ENCODE measurements around the gene SPACA9.

The SPACA9 gene

GRCh38 chr9:132882616-132883015, 3.9 kb downstream of the SPACA9 start:
- H3K4me3 ChIP-seq (replicated peaks; ENCODE audit: low read depth, low read length) = no peak overlapping the region
- no peak for DNase-seq (ENCODE audit: low read depth)
- no peak for TF ChIP-seq CTCF (IDR thresholded peaks at IDR 0.05; ENCODE audit: low read length, missing control alignments)

DNA sequence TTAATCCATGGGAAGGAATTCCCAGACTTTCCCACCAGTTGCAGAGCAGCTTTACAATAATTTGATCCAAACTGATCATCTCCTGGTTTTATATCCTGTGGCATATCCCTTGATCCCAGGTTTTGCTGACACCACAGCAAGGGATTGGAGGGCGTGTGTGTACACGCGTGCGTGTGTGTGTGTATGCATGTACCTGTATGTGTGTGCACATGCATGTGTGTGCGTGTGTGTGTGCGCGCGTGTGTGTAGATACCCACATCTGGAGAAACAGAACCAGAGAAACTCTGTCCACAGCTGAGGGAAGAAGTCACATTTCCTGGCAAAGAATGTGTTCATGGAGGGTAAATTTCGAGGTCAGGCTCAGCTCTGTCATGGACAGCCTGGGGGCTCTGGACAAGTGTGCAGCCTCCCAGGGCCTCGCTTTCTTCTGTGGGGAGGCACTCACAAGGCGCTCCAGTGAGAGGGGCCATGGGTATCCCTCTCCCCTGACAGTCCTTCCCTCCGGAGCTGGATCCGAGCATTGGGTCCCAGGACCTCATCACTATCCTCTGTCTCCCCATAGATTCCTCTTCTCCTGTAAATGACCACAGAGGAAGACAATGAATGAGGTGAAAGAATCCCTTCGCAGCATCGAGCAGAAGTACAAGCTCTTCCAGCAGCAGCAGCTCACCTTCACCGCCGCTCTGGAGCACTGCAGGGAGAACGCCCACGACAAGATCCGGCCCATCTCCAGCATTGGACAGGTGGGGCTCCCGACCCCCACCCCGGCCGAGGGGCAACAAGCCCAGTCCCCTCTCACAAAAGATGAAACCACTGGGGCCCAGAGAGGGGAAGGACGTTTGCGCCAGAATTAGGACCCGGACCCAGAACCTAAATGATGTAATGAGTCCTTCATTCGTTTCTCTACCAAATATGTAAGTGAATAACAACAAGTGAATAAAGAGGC, 4.9 kb downstream of the SPACA9 start:
- H3K4me3 ChIP-seq (replicated peaks; ENCODE audit: low read depth, low read length) = no peak overlapping the region
- DNase-seq (ENCODE audit: low read depth) = no peak
- no peak for TF ChIP-seq CTCF (IDR thresholded peaks at IDR 0.05; ENCODE audit: low read length, missing control alignments)

DNA sequence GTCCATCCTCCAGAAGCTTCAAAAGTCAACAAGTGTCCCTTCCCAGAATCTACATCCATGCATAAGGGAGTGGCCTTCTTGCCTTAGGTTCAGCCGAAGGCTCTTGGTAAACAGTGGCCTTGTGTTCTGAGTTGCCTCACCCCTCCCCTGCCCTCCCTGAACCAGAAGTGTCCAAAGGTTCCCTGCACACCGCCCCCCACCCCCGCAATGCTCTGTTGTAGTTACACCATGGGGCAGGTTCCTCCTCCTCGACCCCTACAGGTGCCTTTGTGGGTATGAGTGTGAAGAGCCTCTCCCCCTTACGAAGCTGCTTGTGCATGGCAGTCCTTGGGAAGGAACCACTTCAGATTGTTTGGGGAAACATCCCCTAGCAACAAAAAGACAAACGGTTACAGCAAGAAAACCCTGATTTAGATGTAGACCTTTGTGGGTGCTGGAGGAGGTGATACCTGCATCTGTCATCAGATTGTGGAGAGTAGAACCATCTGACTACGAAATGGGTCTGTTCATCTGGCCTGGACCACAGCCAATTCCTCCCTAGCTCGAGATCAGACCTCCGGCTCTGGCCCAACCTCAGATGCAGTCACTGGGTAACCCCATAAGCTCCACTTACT, 7.1 kb downstream of the SPACA9 start:
- H3K4me3 ChIP-seq (replicated peaks; ENCODE audit: low read depth, low read length) = no peak overlapping the region
- TF ChIP-seq CTCF (IDR thresholded peaks at IDR 0.05; ENCODE audit: low read length, missing control alignments) = no peak
- no peak for DNase-seq (ENCODE audit: low read depth)

GRCh38 chr9:132886334-132886725, 7.6 kb downstream of the SPACA9 start:
- no peak for TF ChIP-seq CTCF (IDR thresholded peaks at IDR 0.05; ENCODE audit: low read length, missing control alignments)
- DNase-seq (ENCODE audit: low read depth) = no peak
- no peak overlapping the region for H3K4me3 ChIP-seq (replicated peaks; ENCODE audit: low read depth, low read length)

DNA sequence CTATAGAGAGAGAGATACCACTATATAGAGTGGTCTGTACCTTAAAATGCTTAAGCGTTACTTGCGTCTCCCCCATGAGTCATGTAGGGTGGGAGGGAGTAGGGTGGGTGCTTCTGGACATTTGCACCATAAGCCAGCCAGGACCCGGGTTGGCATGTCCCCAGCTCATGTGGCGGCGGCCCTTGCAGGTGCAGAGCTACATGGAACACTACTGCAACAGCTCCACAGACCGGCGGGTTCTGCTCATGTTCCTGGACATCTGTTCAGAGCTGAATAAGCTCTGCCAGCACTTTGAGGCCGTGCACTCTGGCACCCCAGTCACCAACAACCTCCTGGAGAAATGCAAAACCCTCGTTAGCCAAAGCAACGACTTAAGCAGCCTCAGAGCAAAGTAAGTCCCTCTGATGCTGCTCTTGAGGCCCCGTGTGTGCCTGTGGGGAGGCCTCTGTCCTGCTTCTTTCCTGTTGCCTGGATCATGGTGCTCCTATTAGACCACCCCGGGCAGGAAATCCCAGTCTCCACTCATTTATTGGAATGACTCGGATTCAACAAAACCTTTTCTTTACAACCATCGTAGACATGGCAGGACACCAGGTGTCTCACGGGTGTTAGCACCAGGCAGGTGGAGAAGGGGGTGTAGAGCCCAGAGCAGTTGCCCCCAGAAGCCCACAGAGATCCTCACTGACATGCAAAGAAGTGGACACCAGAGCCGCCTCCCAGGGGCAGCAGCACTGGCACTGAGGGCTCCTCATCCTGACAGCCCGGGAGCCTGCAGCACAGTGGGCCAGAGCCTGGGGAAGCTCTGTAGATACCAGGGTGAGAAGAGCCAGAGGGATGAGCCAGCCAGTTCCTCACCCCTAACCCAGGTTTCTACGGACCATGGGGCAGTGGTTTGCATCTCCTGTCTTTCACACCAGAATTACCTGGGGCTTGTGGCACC, 8.8 kb downstream of the SPACA9 start:
- TF ChIP-seq CTCF (IDR thresholded peaks at IDR 0.05; ENCODE audit: low read length, missing control alignments) = no peak
- no peak overlapping the region for H3K4me3 ChIP-seq (replicated peaks; ENCODE audit: low read depth, low read length)

DNA sequence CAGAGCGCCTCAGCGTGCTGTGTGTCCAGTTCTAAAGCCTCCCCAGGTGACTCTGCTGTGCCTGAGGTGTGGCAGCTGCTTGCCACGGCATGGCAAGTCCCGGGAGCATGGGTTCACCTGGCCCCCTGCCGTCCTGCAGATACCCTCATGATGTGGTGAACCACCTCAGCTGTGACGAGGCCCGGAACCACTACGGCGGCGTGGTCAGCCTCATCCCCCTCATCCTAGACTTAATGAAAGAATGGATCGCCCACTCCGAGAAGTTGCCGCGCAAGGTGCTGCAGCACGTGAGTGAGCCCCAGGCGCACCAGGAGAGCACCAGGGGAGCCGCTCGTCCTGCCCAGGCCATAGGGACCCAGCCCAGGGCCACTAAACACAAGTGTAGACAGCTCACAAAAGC, 9.5 kb downstream of the SPACA9 start:
- H3K4me3 ChIP-seq (replicated peaks; ENCODE audit: low read depth, low read length) = no peak overlapping the region
- no peak for TF ChIP-seq CTCF (IDR thresholded peaks at IDR 0.05; ENCODE audit: low read length, missing control alignments)
- no peak for DNase-seq (ENCODE audit: low read depth)

More for the DNA sequence above, 8.8 kb downstream of the SPACA9 start:
- DNase-seq (ENCODE audit: low read depth) = no peak
